UCSD-AML1 (cell line): Measurements from ENCODE around the gene SULT2B1.

ENCODE experiments used
- DNase-seq: peaks from one replicate; lab custom pipeline; 2025; ENCODE audit not compliant: unreplicated experiment; lab: John Stamatoyannopoulos, UW

SULT2B1 gene

DNA sequence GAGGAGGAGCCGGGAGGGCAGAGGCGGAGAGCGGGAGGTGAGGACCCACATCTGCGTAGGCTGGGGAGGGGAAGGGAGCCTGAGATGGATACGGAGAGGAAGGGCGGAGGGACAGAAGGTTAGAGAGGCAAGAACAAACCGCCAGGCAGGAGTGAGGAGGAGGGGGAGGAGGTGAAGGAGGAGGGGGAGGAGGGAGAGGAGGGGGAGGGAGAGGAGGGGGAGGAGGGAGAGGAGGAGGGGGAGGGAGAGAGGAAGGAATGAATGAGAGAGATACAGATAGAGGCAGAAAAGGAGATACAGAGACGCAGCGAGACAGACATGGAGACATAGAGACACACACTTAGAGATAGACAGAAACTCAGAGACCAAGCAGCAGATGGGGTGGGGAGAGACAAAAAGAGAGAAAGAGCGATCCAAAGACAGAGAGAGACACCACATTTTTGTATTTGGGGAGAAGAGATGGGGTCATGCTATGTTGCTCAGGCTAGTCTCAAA, 94.8 kb downstream of the SULT2B1 start:
- no peak for DNase-seq

DNA sequence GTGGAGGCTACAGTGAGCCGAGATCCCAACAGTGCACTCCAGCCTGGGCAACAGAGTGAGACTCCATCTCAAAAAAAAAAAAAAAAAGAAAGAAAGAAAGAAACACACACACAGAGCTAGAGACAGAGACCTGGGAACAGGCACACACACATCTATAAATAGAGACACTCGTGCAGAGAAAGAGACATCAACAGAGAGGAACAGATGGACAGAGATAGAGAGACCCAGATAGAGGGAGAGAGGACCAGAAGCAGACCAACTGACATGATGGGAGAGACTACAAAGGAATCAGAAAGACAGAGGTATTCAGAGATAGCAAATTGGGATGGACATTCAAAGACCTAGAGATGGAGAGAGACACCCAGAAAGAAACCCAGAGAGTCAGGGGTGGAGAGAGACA, 96.2 kb downstream of the SULT2B1 start:
- no peak for DNase-seq
